HCT116 (cell line): ENCODE data around the gene TNFRSF21. TPM values are rescaled to one million over a fixed set of nuclear protein-coding genes. Genes with fewer than 3 reads are reported as not detected.

Experiments
- ATAC-seq: fragments of 200-7000 bp; cut with Tn5 transposase; 2 replicates; pipeline ENCODE4 v1.9.1; 2020; ENCODE audit warnings: mild to moderate bottlenecking, moderate library complexity
- BruUV-seq: library from RNA; stranded (reverse); fragments of 400-500 nt; replicated peaks from 2 replicates; lab custom pipeline; 2021; lab: Mats Ljungman, UMichigan
- CTCF ChIA-PET: fragments of 300-600 bp; sonication (Branson Sonifier 250); formaldehyde crosslinking; loops from one replicate; lab custom pipeline; 2021; ENCODE audit warnings: antibody characterized with exemption; lab: Charles Lee
- POLR2A ChIA-PET: fragments of 300-600, 350-600 bp; sonication (Branson Sonifier 250); formaldehyde crosslinking; loops from one replicate; lab custom pipeline; 2021; ENCODE audit warnings: antibody characterized with exemption; lab: Charles Lee
- RAD21 ChIA-PET, 2 experiments: fragments of 300-600 bp; sonication (Branson Sonifier 250); formaldehyde crosslinking; loops; one replicate each; lab custom pipeline; 2023; ENCODE audit warnings: low total read pairs in 2 of 2; ENCODE audit not compliant: uncharacterized antibody in 2 of 2, unreplicated experiment in 2 of 2, low non-redundant PET in 1 of 2; lab: Charles Lee
- DNase-seq: peaks from one replicate; pipeline ENCODE4 v3.0.0-alpha.2; 2010; ENCODE audit warnings: low read depth, low spot score
- H2AFZ ChIP-seq: fragments of 200-600 bp; shearing (Covaris generic), sonication (generic); 2 replicates; pipeline ENCODE4 v1.6.1; 2017; ENCODE audit warnings: low read depth, mixed run types, mixed read lengths, antibody characterized with exemption, low read length; ENCODE audit not compliant: poor library complexity, severe bottlenecking
- H3K27ac ChIP-seq: 2 replicates; pipeline ENCODE4 v1.5.1; 2012; ENCODE audit warnings: low read depth, low read length
- H3K27me3 ChIP-seq: fragments of 200-600 bp; sonication (generic); 2 replicates; pipeline ENCODE4 v1.6.1; 2016; ENCODE audit warnings: mixed run types, low read length, mixed read lengths; ENCODE audit not compliant: insufficient read depth
- H3K36me3 ChIP-seq, 2 experiments: fragments of 200-500 bp in 1 of 2; fragments of 200-600 bp in 1 of 2; sonication (Bioruptor generic) in 1 of 2; sonication (generic) in 1 of 2; 2 replicates each; pipeline versions ENCODE4 v1.5.1 to v1.6.1; 2014 to 2016; ENCODE audit warnings: low read length in 2 of 2, inconsistent platforms in 1 of 2, mixed read lengths in 1 of 2, mixed run types in 1 of 2; ENCODE audit not compliant: insufficient read depth in 2 of 2, control insufficient read depth in 1 of 2
- H3K4me1 ChIP-seq, 2 experiments: fragments of 200-600 bp in 1 of 2; sonication (generic) in 1 of 2; 2 replicates each; pipeline versions ENCODE4 v1.5.1 to v1.6.1; 2012 to 2017; ENCODE audit warnings: low read length in 2 of 2, inconsistent platforms in 1 of 2, mild to moderate bottlenecking in 1 of 2, mixed read lengths in 1 of 2, mixed run types in 1 of 2, moderate library complexity in 1 of 2; ENCODE audit not compliant: insufficient read depth in 2 of 2, control insufficient read depth in 1 of 2
- H3K4me2 ChIP-seq: fragments of 200-600 bp; sonication (generic); 2 replicates; pipeline ENCODE4 v1.6.1; 2017; ENCODE audit warnings: mixed run types, low read length, mixed read lengths
- H3K4me3 ChIP-seq, 2 experiments: fragments of 200-600 bp in 1 of 2; sonication (generic) in 1 of 2; replicated peaks in 1 of 2; 2 replicates each; pipeline ENCODE4 v1.5.1; 2011 to 2016; ENCODE audit warnings: low read length in 2 of 2, control low read depth in 1 of 2, low read depth in 1 of 2, mild to moderate bottlenecking in 1 of 2, mixed read lengths in 1 of 2, mixed run types in 1 of 2
- H3K79me2 ChIP-seq: fragments of 200-600 bp; sonication (generic); 2 replicates; pipeline ENCODE4 v1.6.1; 2017; ENCODE audit warnings: mild to moderate bottlenecking, mixed run types, low read length, moderate library complexity, mixed read lengths; ENCODE audit not compliant: insufficient read depth
- H3K9ac ChIP-seq: fragments of 200-600 bp; sonication (generic); 2 replicates; pipeline ENCODE4 v1.6.1; 2016; ENCODE audit warnings: low read length, mixed read lengths
- H3K9me2 ChIP-seq: fragments of 200-600 bp; sonication (generic), shearing (Covaris generic); 2 replicates; pipeline ENCODE4 v1.6.1; 2017; ENCODE audit warnings: mixed run types, mild to moderate bottlenecking, moderate library complexity; ENCODE audit not compliant: insufficient read depth
- H3K9me3 ChIP-seq, 2 experiments: fragments of 200-500 bp in 1 of 2; fragments of 200-600 bp in 1 of 2; sonication (Bioruptor generic) in 1 of 2; sonication (generic) in 1 of 2; 2 replicates each; pipeline ENCODE4 v1.6.1; 2014 to 2017; ENCODE audit warnings: low read length in 2 of 2, mixed read lengths in 2 of 2, inconsistent platforms in 1 of 2, low read depth in 1 of 2, mild to moderate bottlenecking in 1 of 2, mixed run types in 1 of 2, moderate library complexity in 1 of 2; ENCODE audit not compliant: control insufficient read depth in 1 of 2, insufficient read depth in 1 of 2
- H4K20me1 ChIP-seq: fragments of 200-600 bp; sonication (generic), shearing (Covaris generic); 2 replicates; pipeline ENCODE4 v1.6.1; 2017; ENCODE audit warnings: mixed run types, mild to moderate bottlenecking, moderate library complexity; ENCODE audit not compliant: insufficient read depth
- EGR1 ChIP-seq: IDR thresholded peaks from 2 replicates; pipeline ENCODE4 v1.6.1; 2012; ENCODE audit warnings: low read depth
- EZH2 ChIP-seq: fragments of 200-600 bp; sonication (generic); IDR thresholded peaks from 2 replicates; pipeline ENCODE4 v1.6.1; 2017; ENCODE audit warnings: antibody characterized with exemption, mixed run types
- EZH2phosphoT487 ChIP-seq: fragments of 200-600 bp; IDR thresholded peaks from 2 replicates; pipeline ENCODE4 v1.6.1; 2018; ENCODE audit warnings: antibody characterized with exemption, borderline replicate concordance
- JUND ChIP-seq: IDR thresholded peaks from 2 replicates; pipeline ENCODE4 v1.6.1; 2012
- MAX ChIP-seq: IDR thresholded peaks from 2 replicates; pipeline ENCODE4 v1.6.1; 2012
- POLR2A ChIP-seq: IDR thresholded peaks from 2 replicates; pipeline ENCODE4 v1.7.0; 2011; ENCODE audit warnings: borderline replicate concordance; ENCODE audit not compliant: insufficient read depth, insufficient read length; ENCODE audit errors: extremely low read depth
- POLR2AphosphoS5 ChIP-seq: IDR thresholded peaks from 2 replicates; pipeline ENCODE4 v1.6.1; 2011; ENCODE audit warnings: mild to moderate bottlenecking, low read depth, low read length, moderate library complexity
- SIN3A ChIP-seq: IDR thresholded peaks from 2 replicates; pipeline ENCODE4 v1.6.1; 2012; ENCODE audit warnings: low read depth
- TCF7L2 ChIP-seq: IDR thresholded peaks from 2 replicates; pipeline ENCODE4 v1.7.0; 2011; ENCODE audit warnings: borderline replicate concordance, inconsistent platforms; ENCODE audit not compliant: insufficient read depth, insufficient read length; ENCODE audit errors: extremely low read depth
- ZFX ChIP-seq: fragments of 450-650 bp; IDR thresholded peaks from 2 replicates; pipeline ENCODE4 v1.6.1; 2017
- intact Hi-C: fragments of 100-400 bp; cut with micrococcal nuclease; formaldehyde crosslinking; loops from 2 replicates; pipeline ENCODE4 v1.10.0; 2022
- total RNA-seq: library from RNA; stranded (reverse); gene quantifications from one replicate; pipeline ENCODE4 v1.2.1, GENCODE V29; 2021; ENCODE audit not compliant: unreplicated experiment
- TF ChIP-seq, protein P1 (sequence below), 3 experiments: fragments of 200-600 bp in 1 of 3; sonication (generic) in 1 of 3; IDR thresholded peaks in 2 of 3; conservative IDR thresholded peaks in 1 of 3; 2 replicates each; pipeline ENCODE4 v1.5.1; 2012 to 2017; ENCODE audit warnings: low read depth in 2 of 3, low read length in 2 of 3, antibody characterized with exemption in 1 of 3, borderline replicate concordance in 1 of 3, control low read depth in 1 of 3, mild to moderate bottlenecking in 1 of 3, mixed read lengths in 1 of 3, mixed run types in 1 of 3, moderate library complexity in 1 of 3; ENCODE audit not compliant: insufficient read depth in 1 of 3

Gene TNFRSF21
- total RNA-seq, 1 experiment from 2014 or later = 48.3 TPM

DNA sequence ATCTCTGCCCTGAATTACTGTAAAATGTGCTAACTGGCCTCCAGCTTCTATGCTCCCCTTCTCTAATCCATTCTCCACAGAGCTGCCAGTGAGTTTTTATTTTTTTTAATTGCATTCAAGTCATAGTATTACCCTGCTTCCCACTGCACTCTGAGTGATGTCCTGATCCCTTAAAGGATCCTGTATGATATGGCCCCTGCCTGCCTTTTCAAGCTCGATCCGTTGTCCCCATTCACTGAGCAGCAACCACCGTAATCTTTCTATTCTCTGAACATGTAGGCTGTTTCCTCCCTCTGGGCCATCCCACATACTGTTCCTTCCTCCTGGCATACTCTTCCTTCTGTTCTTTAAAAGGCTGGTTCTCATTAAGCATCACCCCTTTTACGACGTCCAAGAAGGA lies 9.3 kb downstream of the TNFRSF21 start:
- no peak overlapping the region for H3K4me3 ChIP-seq
- ChIA-PET CTCF (no interaction called here), POLR2A (no interaction called here), RAD21 (no interaction called here)
- H3K4me2 ChIP-seq = no peak overlapping the region
- no peaks in the 10 kb centered on the region for H3K9me2 ChIP-seq
- BruUV-seq = no TSS peak
- H3K9me3 ChIP-seq = no peaks in the 10 kb centered on the region
- 0 out of 2 replicates have a peak, but pooled peaks cover 5% of the 10 kb centered on the region for H4K20me1 ChIP-seq
- no peaks in the 10 kb centered on the region for H3K4me1 ChIP-seq
- DNase-seq (no peak), ATAC-seq (no peak)
- no peak overlapping the region for H3K27ac ChIP-seq
- intact Hi-C loops = no loop called here
- no peak overlapping the region for H2AFZ ChIP-seq
- H3K27me3 ChIP-seq = no peaks in the 10 kb centered on the region
- H3K9ac ChIP-seq = no peak overlapping the region
- no peaks in the 10 kb centered on the region for H3K36me3 ChIP-seq
- no peak for TF ChIP-seq JUND
- H3K79me2 ChIP-seq = peaks cover 100% of the 10 kb centered on the region

GRCh38 chr6:47299965-47300364 lies 9.7 kb downstream of the TNFRSF21 start:
- intact Hi-C loops = no loop called here
- no peaks in the 10 kb centered on the region for H3K9me3 ChIP-seq
- TF ChIP-seq POLR2A (no peak), EGR1 (no peak), SIN3A (no peak), EZH2 (no peak), MAX (no peak), ZFX (no peak), TCF7L2 (no peak), POLR2AphosphoS5 (no peak), EZH2phosphoT487 (no peak)
- TF ChIP-seq, protein P1, sequence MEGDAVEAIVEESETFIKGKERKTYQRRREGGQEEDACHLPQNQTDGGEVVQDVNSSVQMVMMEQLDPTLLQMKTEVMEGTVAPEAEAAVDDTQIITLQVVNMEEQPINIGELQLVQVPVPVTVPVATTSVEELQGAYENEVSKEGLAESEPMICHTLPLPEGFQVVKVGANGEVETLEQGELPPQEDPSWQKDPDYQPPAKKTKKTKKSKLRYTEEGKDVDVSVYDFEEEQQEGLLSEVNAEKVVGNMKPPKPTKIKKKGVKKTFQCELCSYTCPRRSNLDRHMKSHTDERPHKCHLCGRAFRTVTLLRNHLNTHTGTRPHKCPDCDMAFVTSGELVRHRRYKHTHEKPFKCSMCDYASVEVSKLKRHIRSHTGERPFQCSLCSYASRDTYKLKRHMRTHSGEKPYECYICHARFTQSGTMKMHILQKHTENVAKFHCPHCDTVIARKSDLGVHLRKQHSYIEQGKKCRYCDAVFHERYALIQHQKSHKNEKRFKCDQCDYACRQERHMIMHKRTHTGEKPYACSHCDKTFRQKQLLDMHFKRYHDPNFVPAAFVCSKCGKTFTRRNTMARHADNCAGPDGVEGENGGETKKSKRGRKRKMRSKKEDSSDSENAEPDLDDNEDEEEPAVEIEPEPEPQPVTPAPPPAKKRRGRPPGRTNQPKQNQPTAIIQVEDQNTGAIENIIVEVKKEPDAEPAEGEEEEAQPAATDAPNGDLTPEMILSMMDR (IDR thresholded peaks at IDR 0.05 in 2 of 3, conservative IDR thresholded peaks at IDR 0.05 in 1 of 3; ENCODE audit: borderline replicate concordance in 1 of 3, insufficient read depth in 1 of 3, low read depth in 2 of 3, low read length in 2 of 3) = no peak
- TF ChIP-seq, all 23 proteins: peak for 0
- POLR2A ChIA-PET = no interaction called here
- no peak overlapping the region for H3K27ac ChIP-seq
- no peaks in the 10 kb centered on the region for H3K27me3 ChIP-seq
- no peaks in the 10 kb centered on the region for H3K9me2 ChIP-seq
- H2AFZ ChIP-seq = no peak overlapping the region
- DNase-seq = no peak
- CTCF ChIA-PET = no interaction called here
- BruUV-seq = no TSS peak
- H3K4me2 ChIP-seq = no peak overlapping the region
- RAD21 ChIA-PET = no interaction called here
- H3K79me2 ChIP-seq = peaks cover 100% of the 10 kb centered on the region
- H3K36me3 ChIP-seq = no peaks in the 10 kb centered on the region
- H3K9ac ChIP-seq = no peak overlapping the region
- no peaks in the 10 kb centered on the region for H3K4me1 ChIP-seq
- no peak for ATAC-seq
- 0 out of 2 replicates have a peak, but pooled peaks cover 5% of the 10 kb centered on the region for H4K20me1 ChIP-seq
- H3K4me3 ChIP-seq = no peak overlapping the region
